Subcutaneous abdominal adipose tissue (tissue), 5 donors: ENCODE results near the gene SLC24A4.

Source experiments
- H3K27ac ChIP-seq: one replicate; pipeline ENCODE4 v1.7.0; 2013; ENCODE audit warnings: low read depth, mild to moderate bottlenecking, inconsistent platforms, low read length, moderate library complexity
- H3K27me3 ChIP-seq, 5 donors: one replicate each; pipeline ENCODE4 v1.7.0; 2013; ENCODE audit warnings: low read length in 5 of 5, inconsistent platforms in 1 of 5; ENCODE audit not compliant: control insufficient read depth in 5 of 5, insufficient read depth in 4 of 5
- H3K36me3 ChIP-seq, 5 donors: one replicate each; pipeline ENCODE4 v1.7.0; 2013; ENCODE audit warnings: low read length in 5 of 5; ENCODE audit not compliant: control insufficient read depth in 5 of 5, insufficient read depth in 5 of 5
- H3K4me1 ChIP-seq, 5 donors: one replicate each; pipeline ENCODE4 v1.7.0; 2013; ENCODE audit warnings: low read length in 5 of 5, mild to moderate bottlenecking in 3 of 5, moderate library complexity in 1 of 5; ENCODE audit not compliant: control insufficient read depth in 5 of 5, insufficient read depth in 5 of 5
- H3K4me3 ChIP-seq, 5 donors: one replicate each; pipeline ENCODE4 v1.7.0; 2013; ENCODE audit warnings: low read length in 5 of 5, low read depth in 1 of 5
- H3K9ac ChIP-seq, 5 donors: one replicate each; pipeline ENCODE4 v1.7.0; 2013; ENCODE audit warnings: low read length in 5 of 5, mild to moderate bottlenecking in 4 of 5, moderate library complexity in 3 of 5
- H3K9me3 ChIP-seq, 5 donors: one replicate each; pipeline ENCODE4 v1.7.0; 2013; ENCODE audit warnings: low read length in 5 of 5; ENCODE audit not compliant: control insufficient read depth in 5 of 5
- donor health status: healthy.
- donor health status: healthy.
- donor health status: healthy.
- donor health status: healthy.
- donor health status: healthy.

SLC24A4 gene

DNA sequence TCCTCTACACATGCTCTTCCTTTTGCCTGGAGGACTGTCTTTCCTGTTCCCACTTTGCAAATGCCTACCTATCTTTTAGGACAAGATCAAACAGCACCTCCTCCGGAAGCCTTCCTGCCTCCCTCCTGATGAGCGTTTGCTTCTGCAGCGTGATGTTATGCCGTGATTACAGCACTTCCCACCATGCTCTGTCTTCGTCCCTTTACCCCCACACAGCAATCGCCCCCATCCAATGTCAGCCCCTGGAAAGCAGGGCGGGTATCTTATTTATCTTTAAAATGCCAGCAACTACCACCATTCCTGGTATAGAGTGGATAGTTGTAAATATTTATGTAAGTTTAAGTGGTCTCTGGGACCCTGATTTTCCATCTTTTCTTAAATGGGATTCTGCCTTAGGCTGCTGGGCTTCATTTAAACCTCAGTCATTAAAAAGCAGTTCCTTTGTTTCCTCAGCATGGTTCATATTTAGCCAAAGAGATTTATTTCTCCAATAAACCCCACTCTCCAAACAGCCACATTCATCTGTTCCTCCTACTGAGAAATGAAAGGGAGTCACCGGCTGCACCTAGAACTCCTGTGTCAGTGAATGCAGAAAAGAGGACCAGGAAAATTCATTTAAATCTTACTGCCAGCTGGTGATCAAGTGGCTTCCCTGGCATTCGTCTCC, 33.8 kb upstream of the SLC24A4 start:
- Histone ChIP-seq H3K36me3 (no peaks in the 10 kb centered on the region), H3K27me3 (peaks cover 3 to 15% (median 7%) of the 10 kb centered on the region in 5 donors), H3K9me3 (no peaks in the 10 kb centered on the region), H3K4me1 (no peaks in the 10 kb centered on the region), H3K27ac (no peak overlapping the region), H3K9ac (no peak overlapping the region), H3K4me3 (no peak overlapping the region)

DNA sequence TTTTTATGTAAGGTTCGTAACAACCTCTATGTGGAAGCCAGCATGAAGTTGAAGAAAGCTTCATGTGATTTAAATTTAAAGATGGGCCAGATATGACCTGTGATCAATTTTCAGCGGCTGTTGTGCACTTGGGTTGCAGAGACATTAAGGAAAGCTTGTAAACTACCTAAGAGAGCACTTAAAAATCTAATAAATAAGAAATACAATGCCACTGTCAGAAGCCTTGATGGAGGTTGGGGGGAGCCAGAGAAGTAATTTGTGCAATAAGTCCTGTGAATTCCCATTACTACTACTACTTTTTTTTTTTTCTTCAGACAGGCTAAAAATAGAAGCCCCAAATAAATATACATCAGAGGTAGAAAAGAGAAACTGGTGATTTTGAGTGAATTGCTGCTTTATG, 30.3 kb upstream of the SLC24A4 start:
- H3K9me3 ChIP-seq: no peaks in the 10 kb centered on the region
- H3K4me3 ChIP-seq: no peak overlapping the region
- no peaks in the 10 kb centered on the region for H3K36me3 ChIP-seq
- no peak overlapping the region for H3K27ac ChIP-seq
- no peak overlapping the region for H3K9ac ChIP-seq
- H3K4me1 ChIP-seq: no peaks in the 10 kb centered on the region
- peaks cover 0 to 15% (median 7%) of the 10 kb centered on the region in 5 donors for H3K27me3 ChIP-seq

DNA sequence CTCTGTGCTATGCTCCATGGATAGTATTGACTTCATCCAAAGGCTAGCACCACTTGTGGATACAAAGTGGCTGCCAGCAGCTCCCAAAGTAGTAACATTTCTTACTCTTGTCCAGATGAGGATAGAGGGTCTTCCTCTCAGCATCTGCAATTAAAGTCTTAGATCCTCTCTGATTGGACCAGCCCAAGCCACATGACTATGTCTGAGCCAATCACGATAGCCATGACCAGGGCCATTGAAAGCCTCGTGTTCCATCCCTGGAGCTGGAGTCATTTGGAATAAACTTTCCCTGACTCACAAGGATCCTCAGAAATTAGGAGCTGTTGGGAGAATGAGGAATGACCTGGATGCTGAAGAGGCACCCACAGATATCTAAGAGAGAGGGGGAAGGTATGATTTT, 28.5 kb upstream of the SLC24A4 start:
- Histone ChIP-seq H3K9me3 (no peaks in the 10 kb centered on the region), H3K36me3 (no peaks in the 10 kb centered on the region), H3K27ac (no peak overlapping the region), H3K9ac (no peak overlapping the region), H3K27me3 (peaks cover 0 to 11% (median 3%) of the 10 kb centered on the region in 5 donors), H3K4me1 (no peaks in the 10 kb centered on the region), H3K4me3 (no peak overlapping the region)

DNA sequence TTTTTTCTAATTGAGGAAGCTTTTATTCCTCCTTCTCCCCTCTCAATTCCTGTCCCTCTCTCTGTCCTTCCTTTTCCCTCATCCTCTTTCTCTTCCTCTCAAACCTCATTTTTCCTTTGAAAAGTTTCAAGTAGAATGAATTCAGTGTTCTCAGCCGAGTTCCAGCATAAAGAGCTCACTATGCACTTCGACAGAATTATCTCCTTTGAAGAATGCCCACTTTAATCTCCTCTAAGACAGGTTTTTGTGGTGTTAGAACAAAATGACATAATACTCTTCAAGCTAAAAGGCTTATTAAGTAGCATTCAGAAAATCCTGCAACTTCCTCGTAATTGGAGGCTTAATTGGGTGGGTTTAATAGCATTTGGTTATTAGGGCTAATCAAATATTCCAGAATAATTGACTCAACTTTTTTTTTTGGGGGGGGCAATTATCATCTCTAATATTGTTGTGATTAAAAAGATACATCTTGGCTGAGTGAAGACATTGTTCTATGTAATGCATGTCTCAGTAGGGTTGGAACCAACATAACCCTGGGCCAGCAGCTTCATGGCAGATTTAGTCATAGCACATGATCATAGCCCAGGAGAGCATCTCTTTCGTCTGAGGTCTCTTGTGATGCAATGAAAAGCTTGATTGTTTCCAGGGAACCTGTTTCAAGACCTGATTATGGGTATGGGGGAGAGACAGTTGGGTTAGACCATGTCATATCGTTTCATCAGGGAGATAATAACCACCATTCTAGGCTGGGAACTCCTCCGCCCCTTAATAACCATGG, 25.0 kb upstream of the SLC24A4 start:
- Histone ChIP-seq H3K4me1 (no peaks in the 10 kb centered on the region), H3K27me3 (peaks cover 3 to 15% (median 11%) of the 10 kb centered on the region in 5 donors), H3K36me3 (no peaks in the 10 kb centered on the region), H3K4me3 (no peak overlapping the region), H3K27ac (no peak overlapping the region), H3K9ac (no peak overlapping the region), H3K9me3 (no peaks in the 10 kb centered on the region)

DNA sequence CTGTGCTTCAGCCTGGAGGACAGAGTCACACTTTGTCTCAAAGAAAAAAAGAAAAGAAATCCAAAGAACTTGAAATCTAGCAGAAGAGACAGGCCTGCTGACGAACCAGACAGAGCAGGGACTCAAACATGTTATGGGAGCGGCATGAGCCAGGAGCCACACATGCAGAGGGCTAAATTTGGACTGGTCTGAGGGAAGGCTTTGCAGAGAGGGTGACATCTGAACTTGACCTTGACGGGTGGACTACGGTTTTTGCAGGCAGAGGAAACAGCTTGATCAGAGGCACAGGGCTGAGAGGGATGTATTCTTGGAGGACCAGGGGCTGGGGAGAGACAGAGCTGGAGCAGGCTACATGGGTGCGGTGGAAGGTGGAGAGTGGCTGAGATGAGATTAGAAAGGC, 20.5 kb upstream of the SLC24A4 start:
- Histone ChIP-seq H3K4me3 (no peak overlapping the region), H3K27ac (no peak overlapping the region), H3K9ac (no peak overlapping the region), H3K4me1 (no peaks in the 10 kb centered on the region), H3K36me3 (no peaks in the 10 kb centered on the region), H3K9me3 (peaks cover 0 to 2% (median 0%) of the 10 kb centered on the region in 5 donors), H3K27me3 (peaks cover 3 to 15% (median 5%) of the 10 kb centered on the region in 5 donors)

DNA sequence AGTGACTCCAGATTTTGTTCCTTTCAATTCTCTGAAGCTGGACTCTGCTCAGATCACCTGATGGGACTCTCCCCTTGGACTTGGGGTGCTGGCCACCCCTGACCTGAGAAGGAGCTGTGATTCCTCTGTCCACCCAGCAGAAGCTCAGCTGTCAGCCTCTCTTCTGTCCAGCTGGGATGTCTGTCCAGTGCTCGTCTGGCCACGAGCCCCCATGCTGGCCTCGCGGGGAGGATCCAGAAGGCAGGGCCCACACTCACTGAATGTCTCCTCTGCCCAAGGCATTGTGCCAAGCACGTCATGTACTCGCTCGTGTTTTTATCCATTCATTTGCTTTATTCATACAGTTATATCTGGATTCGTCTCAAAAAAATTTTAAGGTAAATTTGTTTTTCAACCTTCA, 14.2 kb upstream of the SLC24A4 start:
- no peak overlapping the region for H3K27ac ChIP-seq
- H3K9me3 ChIP-seq: peaks cover 0 to 2% (median 0%) of the 10 kb centered on the region in 5 donors
- H3K36me3 ChIP-seq: no peaks in the 10 kb centered on the region
- no peaks in the 10 kb centered on the region for H3K4me1 ChIP-seq
- H3K27me3 ChIP-seq: peaks cover 0 to 5% (median 3%) of the 10 kb centered on the region in 5 donors
- H3K4me3 ChIP-seq: no peak overlapping the region
- H3K9ac ChIP-seq: no peak overlapping the region

DNA sequence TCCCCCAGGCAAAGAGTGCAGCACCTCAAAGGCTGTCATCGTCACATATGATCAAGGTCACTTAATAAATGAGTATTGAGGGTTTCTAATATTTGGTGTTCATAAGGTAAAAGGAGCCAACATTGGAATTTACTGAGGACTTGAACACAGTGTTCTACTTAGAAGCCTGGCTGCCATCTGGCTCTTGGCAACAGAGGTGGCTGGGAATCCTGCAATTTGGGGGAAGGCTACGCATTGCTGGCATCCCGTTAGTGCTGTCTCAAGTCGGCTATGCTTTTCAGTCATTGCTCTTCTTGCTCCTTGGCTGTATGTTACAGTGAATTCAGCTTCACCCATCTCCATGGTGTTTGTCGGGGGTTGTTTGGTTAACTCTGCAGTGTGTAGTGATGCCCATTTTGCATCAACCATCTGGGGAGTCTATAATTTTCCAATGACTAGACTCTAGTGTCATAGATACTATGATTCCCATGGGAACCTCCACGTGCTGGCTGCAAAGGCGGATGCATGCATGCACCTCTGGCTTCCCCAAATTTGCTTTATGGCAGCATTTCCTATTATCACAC, 12.9 kb upstream of the SLC24A4 start:
- Histone ChIP-seq H3K27me3 (peaks cover 0 to 5% (median 3%) of the 10 kb centered on the region in 5 donors), H3K9me3 (peaks cover 0 to 2% (median 0%) of the 10 kb centered on the region in 5 donors), H3K9ac (no peak overlapping the region), H3K27ac (no peak overlapping the region), H3K4me1 (peaks cover 0 to 3% (median 0%) of the 10 kb centered on the region in 5 donors), H3K4me3 (no peak overlapping the region), H3K36me3 (no peaks in the 10 kb centered on the region)

DNA sequence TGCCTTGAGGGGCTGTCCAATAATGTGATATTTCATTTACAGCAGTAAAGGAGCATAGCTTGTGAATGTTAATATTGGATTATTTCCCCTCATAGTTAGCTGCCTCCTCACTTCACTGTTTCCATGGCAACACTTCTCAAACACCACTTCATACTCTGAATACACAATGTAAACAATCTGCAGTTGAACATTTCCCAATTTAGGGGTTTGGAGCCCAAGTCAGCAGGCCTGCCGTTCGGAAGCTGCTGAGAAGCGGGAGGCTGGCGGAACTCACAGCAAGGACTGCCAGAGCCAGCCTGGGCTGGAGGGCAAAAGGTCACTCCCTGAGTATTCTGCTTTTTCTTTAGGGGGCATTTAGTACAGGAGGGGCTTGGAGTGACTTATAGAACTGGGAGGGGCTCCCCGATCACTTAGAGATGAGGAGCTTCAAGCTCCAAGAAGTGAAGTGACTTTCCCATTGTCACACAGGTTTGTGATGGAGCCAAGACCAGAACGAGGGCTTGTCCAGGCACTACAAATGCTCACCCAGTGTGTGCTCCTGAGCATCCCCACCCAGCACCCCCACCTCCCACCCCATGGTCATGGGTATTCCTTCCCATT, 12.1 kb upstream of the SLC24A4 start:
- Histone ChIP-seq H3K4me3 (no peak overlapping the region), H3K4me1 (peaks cover 0 to 3% (median 0%) of the 10 kb centered on the region in 5 donors), H3K9ac (no peak overlapping the region), H3K27me3 (peaks cover 0 to 5% (median 3%) of the 10 kb centered on the region in 5 donors), H3K9me3 (peaks cover 0 to 2% (median 0%) of the 10 kb centered on the region in 5 donors), H3K36me3 (no peaks in the 10 kb centered on the region), H3K27ac (no peak overlapping the region)

DNA sequence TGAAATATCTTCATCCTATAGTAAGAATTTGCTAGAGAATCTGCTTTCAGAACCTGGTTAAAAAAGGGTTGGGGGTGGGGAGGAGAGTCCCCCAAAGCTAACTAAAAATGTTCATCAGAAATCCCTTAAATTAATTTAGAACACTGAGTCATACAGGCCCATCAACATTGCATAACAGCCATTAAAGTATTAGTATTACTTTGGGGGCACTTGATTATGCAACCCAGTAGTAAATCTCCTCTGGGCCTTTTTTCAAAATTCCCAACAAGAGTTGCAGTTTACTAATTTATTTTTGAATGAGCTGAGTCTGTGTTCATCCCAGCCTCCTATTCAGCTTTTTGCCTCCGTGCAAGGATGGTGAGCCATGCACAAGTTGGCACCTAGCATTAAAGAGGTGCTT, 8.8 kb upstream of the SLC24A4 start:
- H3K9me3 ChIP-seq: peaks cover 0 to 2% (median 0%) of the 10 kb centered on the region in 5 donors
- no peak overlapping the region for H3K9ac ChIP-seq
- H3K27ac ChIP-seq: peak overlapping the region; percentile 4
- no peak overlapping the region for H3K4me3 ChIP-seq
- peaks cover 0 to 3% (median 0%) of the 10 kb centered on the region in 5 donors for H3K4me1 ChIP-seq
- peaks cover 0 to 5% (median 4%) of the 10 kb centered on the region in 5 donors for H3K27me3 ChIP-seq
- no peaks in the 10 kb centered on the region for H3K36me3 ChIP-seq
